Hepatocyte (in vitro differentiated cells): ENCODE data around the gene CCDC174. TPM values are rescaled to one million over a fixed set of nuclear protein-coding genes. Genes with fewer than 3 reads are reported as not detected.

Source experiments
- DNase-seq: peaks from one replicate; pipeline ENCODE4 v3.0.0-alpha.2; 2016; ENCODE audit warnings: low spot score
- H2AFZ ChIP-seq: fragments of 200-600 bp; sonication (generic); 2 replicates; pipeline ENCODE4 v1.6.0; 2016; ENCODE audit warnings: antibody characterized with exemption, mild to moderate bottlenecking
- H3K27ac ChIP-seq: fragments of 200-600 bp; sonication (generic); 2 replicates; pipeline ENCODE4 v1.5.1; 2016; ENCODE audit warnings: mild to moderate bottlenecking
- H3K27me3 ChIP-seq: fragments of 200-600 bp; sonication (generic); 2 replicates; pipeline ENCODE4 v1.6.1; 2016
- H3K36me3 ChIP-seq: fragments of 200-600 bp; sonication (generic); replicated peaks from 2 replicates; pipeline ENCODE4 v1.5.1; 2016; ENCODE audit warnings: low read depth; ENCODE audit not compliant: insufficient read depth
- H3K4me1 ChIP-seq: fragments of 200-600 bp; sonication (generic); 2 replicates; pipeline ENCODE4 v1.5.1; 2016; ENCODE audit warnings: mild to moderate bottlenecking, moderate library complexity; ENCODE audit not compliant: insufficient read depth
- H3K4me2 ChIP-seq: fragments of 200-600 bp; sonication (generic); 2 replicates; pipeline ENCODE4 v1.6.0; 2016
- H3K4me3 ChIP-seq: fragments of 200-600 bp; sonication (generic); 2 replicates; pipeline ENCODE4 v1.5.1; 2016; ENCODE audit warnings: mild to moderate bottlenecking
- H3K79me2 ChIP-seq: fragments of 200-600 bp; sonication (generic); 2 replicates; pipeline ENCODE4 v1.6.0; 2017; ENCODE audit warnings: mild to moderate bottlenecking
- H3K9me2 ChIP-seq: fragments of 200-600 bp; sonication (generic); replicated peaks from 2 replicates; pipeline ENCODE4 v1.6.0; 2017; ENCODE audit warnings: mild to moderate bottlenecking; ENCODE audit not compliant: insufficient read depth
- H3K9me3 ChIP-seq: fragments of 200-600 bp; sonication (generic); 2 replicates; pipeline ENCODE4 v1.5.1; 2016; ENCODE audit warnings: low read depth, mild to moderate bottlenecking
- H4K20me1 ChIP-seq: fragments of 200-600 bp; sonication (generic); 2 replicates; pipeline ENCODE4 v1.6.0; 2016; ENCODE audit warnings: mild to moderate bottlenecking; ENCODE audit not compliant: insufficient read depth, poor library complexity, severe bottlenecking
- EZH2 ChIP-seq: fragments of 200-600 bp; sonication (generic); IDR thresholded peaks from 2 replicates; pipeline ENCODE4 v1.6.1; 2016; ENCODE audit warnings: antibody characterized with exemption, mild to moderate bottlenecking, borderline replicate concordance
- EZH2phosphoT487 ChIP-seq: fragments of 200-600 bp; sonication (generic); IDR thresholded peaks from one replicate; pipeline ENCODE4 v1.6.1; 2018; ENCODE audit warnings: antibody characterized with exemption, mild to moderate bottlenecking, low read depth, moderate library complexity; ENCODE audit not compliant: unreplicated experiment, severe bottlenecking
- WGBS: methylation state at CpG from one replicate; pipeline ENCODE4 v1.1.6; 2016; ENCODE audit warnings: low lambda C conversion rate; ENCODE audit errors: missing lambda C conversion rate; 5-methylcytosine and 5-hydroxymethylcytosine counted together
- polyA plus RNA-seq: library from polyadenylated mRNA; unstranded; fragments of >200 nt; fragmentation: Nextera tagmentation; extraction: Ambion mirVana; gene quantifications from 2 replicates; pipeline ENCODE4 v1.2.1, GENCODE V29; 2016
- total RNA-seq: library from RNA; depleted of rRNA; stranded (reverse); fragments of >200 nt; gene quantifications from 2 replicates; pipeline ENCODE4 v1.2.3, GENCODE V29; 2014
- TF ChIP-seq, protein P1 (sequence below): fragments of 200-600 bp; sonication (generic); IDR thresholded peaks from 2 replicates; pipeline ENCODE4 v1.5.1; 2016; ENCODE audit warnings: antibody characterized with exemption, mild to moderate bottlenecking; ENCODE audit not compliant: poor library complexity

CCDC174 gene
- total and polyA plus RNA-seq, 2 experiments from 2014 or later: 18.6 to 23.6 TPM

DNA sequence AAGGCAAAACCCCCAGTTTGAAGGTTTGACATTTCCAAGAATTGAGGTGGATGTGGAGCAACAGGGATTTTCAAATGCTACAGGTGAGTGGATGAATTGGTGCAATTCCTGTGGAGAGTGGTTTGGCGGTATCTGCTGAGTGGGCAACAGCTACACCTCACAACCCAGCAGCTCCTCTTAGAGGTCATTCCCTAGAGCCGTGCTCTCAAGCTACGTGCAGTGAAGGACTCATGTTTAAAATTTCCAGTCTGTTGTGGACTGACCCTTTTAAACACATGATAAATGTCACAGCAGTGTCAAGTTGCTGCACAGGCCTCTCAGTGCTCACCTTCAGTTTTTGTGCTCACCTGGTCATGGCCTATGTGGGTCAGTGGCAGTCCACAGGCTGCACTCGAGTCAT lies 32.9 kb downstream of the CCDC174 start:
- TF ChIP-seq EZH2: no peak
- TF ChIP-seq, protein P1, sequence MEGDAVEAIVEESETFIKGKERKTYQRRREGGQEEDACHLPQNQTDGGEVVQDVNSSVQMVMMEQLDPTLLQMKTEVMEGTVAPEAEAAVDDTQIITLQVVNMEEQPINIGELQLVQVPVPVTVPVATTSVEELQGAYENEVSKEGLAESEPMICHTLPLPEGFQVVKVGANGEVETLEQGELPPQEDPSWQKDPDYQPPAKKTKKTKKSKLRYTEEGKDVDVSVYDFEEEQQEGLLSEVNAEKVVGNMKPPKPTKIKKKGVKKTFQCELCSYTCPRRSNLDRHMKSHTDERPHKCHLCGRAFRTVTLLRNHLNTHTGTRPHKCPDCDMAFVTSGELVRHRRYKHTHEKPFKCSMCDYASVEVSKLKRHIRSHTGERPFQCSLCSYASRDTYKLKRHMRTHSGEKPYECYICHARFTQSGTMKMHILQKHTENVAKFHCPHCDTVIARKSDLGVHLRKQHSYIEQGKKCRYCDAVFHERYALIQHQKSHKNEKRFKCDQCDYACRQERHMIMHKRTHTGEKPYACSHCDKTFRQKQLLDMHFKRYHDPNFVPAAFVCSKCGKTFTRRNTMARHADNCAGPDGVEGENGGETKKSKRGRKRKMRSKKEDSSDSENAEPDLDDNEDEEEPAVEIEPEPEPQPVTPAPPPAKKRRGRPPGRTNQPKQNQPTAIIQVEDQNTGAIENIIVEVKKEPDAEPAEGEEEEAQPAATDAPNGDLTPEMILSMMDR: no peak
- no peak for TF ChIP-seq EZH2phosphoT487
- no peak for DNase-seq
- H3K79me2 ChIP-seq: no peaks in the 10 kb centered on the region

DNA sequence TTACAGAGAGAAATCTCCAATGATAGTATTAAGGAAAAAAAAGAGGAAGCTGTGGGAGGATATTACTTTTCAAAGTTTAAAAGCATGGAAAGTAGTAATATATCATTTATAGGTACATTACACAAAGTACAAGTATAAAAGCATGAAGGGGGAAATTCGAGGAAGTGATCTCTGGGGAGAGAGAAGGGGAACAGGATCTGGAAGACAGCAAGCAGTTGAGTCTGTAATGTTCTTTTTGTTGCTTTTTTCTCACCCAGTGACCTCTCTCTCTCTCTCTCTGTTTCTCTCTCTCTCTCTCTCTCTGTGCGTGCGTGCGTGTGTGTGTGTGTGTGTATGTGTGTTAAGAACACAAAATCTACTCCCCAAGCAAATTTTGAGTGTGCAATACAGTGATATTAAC lies 33.6 kb downstream of the CCDC174 start:
- Histone ChIP-seq H3K36me3 (no peaks in the 10 kb centered on the region), H3K79me2 (no peaks in the 10 kb centered on the region), H3K4me3 (no peak overlapping the region), H3K27me3 (peaks cover 5% of the 10 kb centered on the region), H2AFZ (no peak overlapping the region), H3K27ac (no peak overlapping the region), H4K20me1 (no peaks in the 10 kb centered on the region), H3K9me2 (no peaks in the 10 kb centered on the region), H3K9me3 (no peaks in the 10 kb centered on the region), H3K4me2 (no peak overlapping the region), H3K4me1 (no peaks in the 10 kb centered on the region)
- 52% methylated on average over 4 of the region's 4 CpGs for WGBS
- TF ChIP-seq EZH2 (no peak), EZH2phosphoT487 (no peak)
- TF ChIP-seq, protein P1: no peak
- no peak for DNase-seq

More for the DNA sequence above, 32.9 kb downstream of the CCDC174 start:
- Histone ChIP-seq H3K4me1 (no peaks in the 10 kb centered on the region), H3K36me3 (no peaks in the 10 kb centered on the region), H3K4me2 (no peak overlapping the region), H3K27me3 (peaks cover 3% of the 10 kb centered on the region), H2AFZ (no peak overlapping the region), H4K20me1 (no peaks in the 10 kb centered on the region), H3K4me3 (no peak overlapping the region), H3K9me3 (no peaks in the 10 kb centered on the region), H3K27ac (no peak overlapping the region), H3K9me2 (no peaks in the 10 kb centered on the region)
- 85% methylated on average over 4 of the region's 4 CpGs for WGBS

DNA sequence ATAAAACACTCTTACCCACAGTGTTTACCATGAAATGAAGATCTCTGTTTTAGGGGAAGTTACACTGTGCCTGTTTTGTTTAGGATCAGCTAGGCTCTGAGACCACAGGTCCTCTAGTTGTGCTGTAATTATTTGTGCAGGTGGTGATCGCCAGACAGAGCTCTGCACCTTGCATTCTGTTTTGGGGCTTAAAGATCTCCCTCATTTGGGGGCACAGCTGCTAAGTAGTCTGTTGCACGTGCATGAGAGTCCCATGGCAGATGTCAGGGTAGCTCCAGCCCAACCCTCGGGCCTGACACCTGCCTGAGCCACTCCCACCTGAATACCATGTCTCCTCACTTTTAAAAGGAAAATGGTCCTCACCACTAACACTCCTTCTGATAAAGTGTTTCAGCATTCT lies 35.8 kb downstream of the CCDC174 start:
- H3K79me2 ChIP-seq: no peaks in the 10 kb centered on the region
- no peak overlapping the region for H3K4me3 ChIP-seq
- peaks cover 8% of the 10 kb centered on the region for H3K27me3 ChIP-seq
- H3K4me2 ChIP-seq: no peak overlapping the region
- DNase-seq: no peak
- TF ChIP-seq EZH2 (no peak), EZH2phosphoT487 (no peak)
- TF ChIP-seq, protein P1: no peak
- no peaks in the 10 kb centered on the region for H3K9me2 ChIP-seq
- no peaks in the 10 kb centered on the region for H3K4me1 ChIP-seq
- WGBS: 60% methylated on average over 3 of the region's 3 CpGs
- H4K20me1 ChIP-seq: no peaks in the 10 kb centered on the region
- no peaks in the 10 kb centered on the region for H3K9me3 ChIP-seq
- no peak overlapping the region for H2AFZ ChIP-seq
- no peak overlapping the region for H3K27ac ChIP-seq
- no peaks in the 10 kb centered on the region for H3K36me3 ChIP-seq

DNA sequence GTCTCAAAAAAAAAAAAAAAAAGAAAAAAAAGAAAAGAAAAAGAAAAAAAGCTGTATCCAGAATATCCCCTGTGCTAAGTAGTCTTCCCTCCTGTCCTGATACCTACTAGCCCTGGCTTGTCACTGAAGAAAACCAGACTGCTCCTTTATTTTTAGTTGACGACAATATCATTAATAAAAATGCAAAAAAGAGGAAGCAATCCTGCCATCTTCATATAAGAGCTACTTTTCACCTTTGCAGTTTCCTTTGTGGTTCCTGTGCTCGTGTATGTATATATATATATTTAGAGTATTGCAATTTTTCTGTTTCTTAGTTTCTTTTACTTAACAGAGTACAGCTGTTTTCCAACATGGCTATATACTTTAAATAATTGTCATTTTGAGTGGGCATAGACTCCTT lies 37.0 kb downstream of the CCDC174 start:
- no peak overlapping the region for H3K4me3 ChIP-seq
- DNase-seq: no peak
- H3K4me1 ChIP-seq: no peaks in the 10 kb centered on the region
- no peak overlapping the region for H3K4me2 ChIP-seq
- H3K27ac ChIP-seq: no peak overlapping the region
- no peaks in the 10 kb centered on the region for H3K9me3 ChIP-seq
- H4K20me1 ChIP-seq: no peaks in the 10 kb centered on the region
- no peaks in the 10 kb centered on the region for H3K79me2 ChIP-seq
- H3K36me3 ChIP-seq: no peaks in the 10 kb centered on the region
- no peaks in the 10 kb centered on the region for H3K9me2 ChIP-seq
- 71% methylated on average over 2 of the region's 2 CpGs for WGBS
- peaks cover 8% of the 10 kb centered on the region for H3K27me3 ChIP-seq
- TF ChIP-seq EZH2 (no peak), EZH2phosphoT487 (no peak)
- TF ChIP-seq, protein P1: no peak
- H2AFZ ChIP-seq: no peak overlapping the region
